Fibroblast of mammary gland (primary cell): ENCODE data around the gene ACAD9.

Source experiments
- DNase-seq: peaks from one replicate; pipeline ENCODE4 v3.0.0-alpha.2; 2010; ENCODE audit warnings: low read depth
- H3K4me3 ChIP-seq: 2 replicates; pipeline ENCODE4 v1.5.1; 2011; ENCODE audit warnings: low read depth, mild to moderate bottlenecking, low read length, moderate library complexity; ENCODE audit not compliant: control insufficient read depth
- CTCF ChIP-seq: conservative IDR thresholded peaks from 2 replicates; pipeline ENCODE4 v1.5.1; 2011; ENCODE audit warnings: low read depth, low read length, inconsistent platforms; ENCODE audit not compliant: control insufficient read depth, insufficient read depth

ACAD9 gene

GRCh38 chr3:128850544-128850943 lies 28.9 kb upstream of the ACAD9 start:
- DNase-seq, result no peak
- H3K4me3 ChIP-seq, result no peak overlapping the region
- TF ChIP-seq CTCF, result no peak

DNA sequence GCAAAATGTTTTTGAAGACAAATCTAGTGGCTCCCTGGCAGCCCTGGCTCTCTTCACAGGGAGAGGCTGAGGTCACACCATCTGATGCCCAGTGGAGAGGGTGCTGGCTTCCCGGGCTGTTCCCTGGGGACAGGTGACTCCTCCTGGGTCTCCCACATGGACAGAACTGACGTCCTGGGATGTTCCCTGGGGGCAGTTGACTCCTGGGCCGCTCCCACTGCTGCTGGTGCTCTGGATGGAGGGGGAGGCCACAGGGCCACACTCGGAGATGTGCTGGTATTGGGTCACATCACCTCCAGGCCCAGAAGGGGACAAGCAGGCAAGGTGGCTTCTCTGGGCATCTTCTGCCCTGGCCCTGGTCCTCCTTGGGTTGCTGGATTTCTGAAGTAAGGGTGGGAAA lies 27.8 kb upstream of the ACAD9 start:
- no peak overlapping the region for H3K4me3 ChIP-seq
- TF ChIP-seq CTCF, result no peak
- no peak for DNase-seq

DNA sequence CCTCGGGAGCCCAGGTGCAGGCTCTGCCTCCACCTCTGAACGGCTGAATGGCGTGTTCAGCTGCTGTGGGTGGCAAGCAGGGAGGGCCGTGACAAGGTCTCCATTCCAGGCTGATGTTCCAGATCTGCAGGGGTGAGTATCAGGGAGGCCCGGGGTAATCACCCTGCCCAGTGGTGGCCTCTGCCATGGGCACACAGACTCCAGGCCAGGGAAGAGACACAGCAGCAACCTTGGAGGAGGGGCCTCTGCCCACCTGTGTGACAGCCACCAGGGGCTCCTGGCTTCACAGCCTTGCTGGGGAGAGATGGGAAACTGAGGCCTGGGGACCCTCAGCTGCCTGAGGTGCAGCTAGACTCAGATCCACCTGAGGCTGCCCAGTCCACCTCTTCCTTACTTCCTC lies 25.6 kb upstream of the ACAD9 start:
- H3K4me3 ChIP-seq, result no peak overlapping the region
- no peak for DNase-seq
- no peak for TF ChIP-seq CTCF

- DNase-seq, result no peak
These were observed 24.9 kb upstream of the ACAD9 start for GRCh38 chr3:128854475-128854874.

DNA sequence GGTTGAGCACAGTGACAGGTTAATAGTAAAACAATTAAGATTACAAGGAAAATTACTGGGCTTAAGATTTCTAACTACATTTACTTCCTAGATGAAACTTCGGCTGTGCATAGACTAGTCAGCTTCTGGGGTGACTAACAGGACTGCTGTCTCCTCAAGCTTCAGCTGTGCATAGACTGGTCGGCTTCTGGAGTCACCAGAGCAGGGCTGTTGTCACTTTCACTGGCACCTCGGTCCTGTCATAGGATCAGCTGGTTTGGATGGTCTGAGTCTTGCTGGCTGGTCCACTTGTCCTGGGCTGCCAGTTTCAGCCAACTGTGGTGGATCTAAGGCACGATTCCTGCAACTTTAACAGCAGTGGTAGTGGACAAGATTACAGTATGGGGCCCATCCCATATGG lies 23.9 kb upstream of the ACAD9 start:
- DNase-seq, result no peak
- TF ChIP-seq CTCF, result no peak
- H3K4me3 ChIP-seq, result no peak overlapping the region

More at GRCh38 chr3:128854475-128854874, 24.9 kb upstream of the ACAD9 start:
- no peak for TF ChIP-seq CTCF
- no peak overlapping the region for H3K4me3 ChIP-seq

- H3K4me3 ChIP-seq, result no peak overlapping the region
- TF ChIP-seq CTCF, result no peak
- DNase-seq, result no peak
These were observed 21.3 kb upstream of the ACAD9 start for GRCh38 chr3:128858167-128858566.

GRCh38 chr3:128859630-128860029 lies 19.8 kb upstream of the ACAD9 start:
- DNase-seq, result no peak
- no peak overlapping the region for H3K4me3 ChIP-seq
- TF ChIP-seq CTCF, result no peak
